HT-29 (cell line): ENCODE measurements around the gene NAALADL2. TPM values are rescaled to one million over a fixed set of nuclear protein-coding genes. Genes with fewer than 3 reads are reported as not detected.
"Not testable (repeated sequence)": the region's sequence is repeated elsewhere in the genome, so short reads cannot be mapped to it uniquely, and the experiment has no call there.

Experiments used
- DNase-seq: peaks from one replicate; pipeline ENCODE4 v3.0.0-alpha.2; 2015; ENCODE audit warnings: low spot score
- total RNA-seq: library from RNA; depleted of rRNA; stranded (reverse); fragments of >200 nt; shearing (Covaris generic); gene quantifications from 2 replicates; pipeline ENCODE4 v1.2.3, GENCODE V29; 2014

The NAALADL2 gene
- total RNA-seq, 1 experiment from 2014 or later: 9.4 TPM

GRCh38 chr3:175478301-175478700, 619.2 kb downstream of the NAALADL2 start:
- DNase-seq: no peak

DNA sequence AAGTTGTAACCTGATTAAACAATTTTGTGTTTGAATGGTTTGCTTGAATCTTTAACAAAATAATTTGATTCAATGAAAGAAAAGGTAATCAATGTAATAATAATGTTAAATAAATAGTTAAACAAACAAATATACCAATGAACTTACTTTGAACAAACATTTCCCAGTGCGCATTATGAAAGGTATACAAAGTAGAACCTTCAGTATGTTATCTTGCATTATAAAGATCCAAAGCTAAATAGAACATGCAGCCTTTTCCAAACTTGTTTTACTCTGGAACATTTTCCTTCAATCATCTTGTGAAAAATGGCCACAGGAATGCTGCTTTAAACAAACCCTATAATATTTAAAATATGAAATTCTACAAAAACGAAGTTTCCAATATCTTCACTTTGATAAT, 620.0 kb downstream of the NAALADL2 start:
- DNase-seq: no peak

- DNase-seq: no peak
These were observed 620.7 kb downstream of the NAALADL2 start for GRCh38 chr3:175479800-175480199.

- no peak for DNase-seq
These were observed 625.5 kb downstream of the NAALADL2 start for GRCh38 chr3:175484666-175485065.

- peak; percentile 19 for DNase-seq
These were observed 626.3 kb downstream of the NAALADL2 start for GRCh38 chr3:175485436-175485835.

- DNase-seq: no peak
These were observed 627.1 kb downstream of the NAALADL2 start for GRCh38 chr3:175486255-175486654.

DNA sequence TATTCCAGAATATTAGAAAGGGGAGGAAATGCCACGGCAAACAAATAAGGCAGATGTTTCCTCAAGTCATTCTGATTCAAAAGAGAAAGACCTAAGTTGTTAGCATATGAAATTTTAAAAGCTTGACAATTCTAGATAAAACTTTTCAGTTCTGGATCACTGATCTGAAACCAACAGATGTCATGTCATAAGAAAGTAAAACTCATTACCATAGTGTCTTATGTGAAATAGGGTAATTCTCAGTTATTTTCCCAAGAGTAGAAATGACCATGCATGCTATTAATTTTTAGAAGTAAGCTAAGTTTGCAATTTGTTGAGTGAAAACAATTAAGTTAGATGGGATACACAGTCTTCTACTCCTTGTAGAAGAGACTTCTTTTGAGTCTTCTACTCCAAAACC, 630.3 kb downstream of the NAALADL2 start:
- DNase-seq: no peak

DNA sequence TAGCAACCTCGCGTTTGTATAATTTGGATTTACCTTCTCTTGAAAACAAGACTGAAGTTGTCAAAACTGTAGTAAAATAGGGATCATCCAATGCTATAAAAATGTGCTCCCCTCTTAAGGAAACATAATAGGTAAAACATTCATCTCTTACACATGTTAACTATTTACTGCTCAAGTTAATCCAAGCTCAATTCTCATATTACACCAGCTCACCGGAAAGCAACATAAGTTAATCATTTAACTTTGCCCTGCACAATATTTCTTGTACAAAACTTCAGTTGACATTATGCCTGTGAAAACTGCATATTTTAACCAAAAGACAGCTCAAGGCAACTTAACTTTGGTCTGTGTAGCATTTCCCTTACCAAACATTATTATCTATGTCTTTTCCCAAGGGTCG, 634.2 kb downstream of the NAALADL2 start:
- no peak for DNase-seq

DNA sequence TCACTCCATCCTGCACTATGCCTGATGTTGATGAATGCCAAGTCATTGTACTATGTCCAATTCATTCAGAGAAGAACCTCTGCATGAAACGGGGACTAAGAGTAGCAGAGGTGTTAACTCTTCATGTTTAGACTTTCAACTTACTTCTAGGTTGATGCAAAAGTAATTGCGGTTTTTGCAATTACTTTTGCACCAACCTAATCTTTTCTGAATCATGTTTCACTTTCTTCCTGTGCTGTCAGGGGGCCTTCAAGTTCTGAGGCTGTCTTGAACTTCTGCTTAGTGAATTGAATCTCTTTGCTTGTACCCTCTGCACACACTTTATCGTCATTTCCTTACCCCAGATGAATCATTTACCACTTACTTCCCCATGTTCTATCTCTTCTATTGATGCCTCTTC, 636.2 kb downstream of the NAALADL2 start:
- DNase-seq: no peak

GRCh38 chr3:175502155-175502554, 643.0 kb downstream of the NAALADL2 start:
- no peak for DNase-seq

DNA sequence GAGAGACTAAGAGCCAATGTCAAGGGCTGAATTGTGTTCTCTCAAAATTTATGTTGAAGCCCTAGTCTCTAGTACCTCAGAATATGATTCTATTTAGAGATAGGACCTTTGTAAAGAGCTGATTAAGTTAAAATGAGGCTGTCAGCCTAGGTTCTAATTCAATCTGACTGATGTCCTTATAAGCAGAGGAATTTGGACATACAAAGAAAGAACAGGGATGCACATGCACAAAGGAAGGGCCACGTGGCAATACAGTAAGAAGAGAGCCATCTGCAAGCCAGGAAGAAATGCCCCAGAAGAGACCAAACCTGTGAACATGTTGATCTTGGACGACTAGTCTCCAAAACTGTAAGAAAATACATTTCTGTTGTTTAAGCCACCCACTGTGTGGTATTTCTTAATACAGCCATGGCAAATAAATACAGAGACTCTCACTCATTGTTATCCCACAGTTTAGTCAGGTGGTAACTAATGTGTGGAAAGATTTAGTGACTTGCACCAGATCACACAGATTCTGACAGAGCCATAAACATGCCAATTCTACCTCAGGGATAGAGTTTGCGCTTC, 652.2 kb downstream of the NAALADL2 start:
- no peak for DNase-seq

- DNase-seq: no peak
These were observed 653.6 kb downstream of the NAALADL2 start for GRCh38 chr3:175512700-175513099.

GRCh38 chr3:175518459-175518858, 659.3 kb downstream of the NAALADL2 start:
- DNase-seq: no peak

GRCh38 chr3:175521406-175521805, 662.3 kb downstream of the NAALADL2 start:
- no peak for DNase-seq

- DNase-seq: no peak
These were observed 667.1 kb downstream of the NAALADL2 start for GRCh38 chr3:175526191-175526590.

- no peak for DNase-seq
These were observed 667.6 kb downstream of the NAALADL2 start for GRCh38 chr3:175526609-175527280.

GRCh38 chr3:175528693-175529092, 669.6 kb downstream of the NAALADL2 start:
- not testable (repeated sequence) for DNase-seq

GRCh38 chr3:175535351-175535750, 676.2 kb downstream of the NAALADL2 start:
- DNase-seq: no peak

DNA sequence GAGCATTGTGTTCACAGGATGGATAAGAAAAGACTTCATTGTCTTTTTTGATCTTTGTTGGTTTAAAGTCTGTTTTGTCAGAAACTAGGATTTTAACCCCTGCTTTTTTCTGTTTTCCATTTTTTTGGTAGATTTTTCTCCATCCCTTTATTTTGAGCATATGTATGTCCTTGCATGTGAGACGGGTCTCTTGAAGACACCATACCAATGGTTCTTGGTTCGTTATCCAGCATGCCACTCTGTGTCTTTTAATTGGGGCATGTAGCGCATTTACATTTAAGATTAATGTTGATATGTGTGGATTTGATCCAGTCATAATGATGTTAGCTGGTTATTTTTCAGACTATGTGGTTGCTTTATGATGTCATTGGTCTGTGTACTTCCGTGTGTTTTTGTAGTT, 687.0 kb downstream of the NAALADL2 start:
- DNase-seq: no peak

DNA sequence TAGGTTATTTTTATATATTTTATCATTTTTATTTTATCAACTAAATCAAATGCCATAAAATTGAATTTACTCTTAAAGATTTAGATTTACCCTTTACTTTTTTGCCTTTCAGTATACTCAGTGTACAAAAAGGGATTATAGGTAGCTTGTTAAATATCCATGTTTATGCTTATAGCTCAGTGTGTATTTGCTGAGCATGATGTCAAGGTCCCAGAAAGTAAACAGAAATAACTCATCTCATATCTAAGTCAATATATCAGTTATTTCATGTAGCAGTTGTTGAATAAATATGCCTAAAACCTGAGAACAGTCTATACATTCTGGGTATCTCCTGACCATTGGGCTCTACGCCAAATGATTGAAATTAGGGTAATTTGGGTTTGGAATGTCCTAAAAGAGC, 693.8 kb downstream of the NAALADL2 start:
- DNase-seq: no peak

GRCh38 chr3:175554801-175555200, 695.7 kb downstream of the NAALADL2 start:
- DNase-seq: no peak

- no peak for DNase-seq
These were observed 699.1 kb downstream of the NAALADL2 start for GRCh38 chr3:175558261-175558660.

DNA sequence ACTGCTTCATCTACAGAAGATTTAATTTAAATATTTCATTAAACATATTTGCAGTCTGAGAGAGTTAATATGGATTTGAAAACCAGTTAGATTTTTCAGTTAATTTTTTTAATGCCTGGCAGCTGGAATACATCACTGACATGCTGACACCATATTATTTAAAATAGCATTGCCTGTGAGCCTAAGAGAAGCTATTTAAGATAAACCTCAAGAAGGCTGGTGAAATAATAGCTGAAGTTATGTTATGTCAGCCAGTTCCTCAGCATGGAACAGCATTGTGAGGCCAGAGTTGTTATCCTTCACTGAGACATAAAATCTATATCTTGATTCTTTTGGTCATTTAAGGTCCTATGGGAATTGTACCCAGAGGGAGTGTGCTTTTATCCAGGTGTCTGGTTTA, 705.2 kb downstream of the NAALADL2 start:
- no peak for DNase-seq

DNA sequence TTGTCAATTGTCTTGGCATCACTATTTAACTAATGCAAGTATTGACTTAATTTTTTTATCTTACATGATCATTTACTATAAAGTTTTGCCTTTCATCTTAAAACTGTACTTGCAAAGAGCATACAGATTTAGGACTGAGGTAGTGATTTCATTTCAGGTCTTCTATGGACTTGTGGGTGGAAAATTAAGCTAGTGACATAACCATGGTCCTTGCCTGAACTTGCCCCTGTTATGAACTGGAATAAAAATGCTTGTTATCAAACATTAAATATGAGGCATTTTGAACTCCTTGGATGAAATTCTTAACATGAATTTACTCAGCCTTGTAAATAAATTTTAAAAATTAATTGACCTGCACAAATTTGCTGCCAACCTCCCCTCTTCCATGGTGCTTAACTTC, 712.0 kb downstream of the NAALADL2 start:
- no peak for DNase-seq
